GM19463 (cell line): ENCODE measurements around the gene CELSR1.

ENCODE experiments used
- ATAC-seq: cut with Tn5 transposase; IDR thresholded peaks from one replicate; pipeline ENCODE4 v1.9.1; 2021; ENCODE audit warnings: mild to moderate bottlenecking, moderate library complexity; ENCODE audit not compliant: unreplicated experiment

Gene CELSR1

DNA sequence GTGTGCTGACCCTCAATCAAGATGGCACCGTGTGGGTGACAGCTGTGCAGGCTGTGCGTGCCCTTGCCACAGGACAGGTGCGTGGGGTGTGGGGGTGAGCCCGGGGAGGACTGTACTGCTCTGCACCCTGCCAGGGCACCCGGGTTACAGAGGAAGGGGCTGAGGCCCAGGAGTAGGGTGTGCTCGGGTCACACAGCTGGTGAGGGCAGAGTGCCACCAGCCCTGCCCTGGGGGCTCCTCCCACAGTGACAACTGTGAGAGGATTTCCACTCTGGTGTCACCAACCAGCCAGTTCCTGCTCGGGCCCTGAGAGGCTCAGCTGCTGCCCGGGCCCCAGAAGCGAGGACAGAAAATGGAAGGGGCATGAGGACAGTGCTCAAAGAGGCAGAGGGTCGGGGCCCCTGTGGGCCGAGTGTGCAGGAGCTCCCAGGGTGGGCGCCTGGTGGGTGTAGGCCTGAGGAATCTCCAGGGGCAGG is 181.4 kb downstream of the CELSR1 start:
- no peak for ATAC-seq

DNA sequence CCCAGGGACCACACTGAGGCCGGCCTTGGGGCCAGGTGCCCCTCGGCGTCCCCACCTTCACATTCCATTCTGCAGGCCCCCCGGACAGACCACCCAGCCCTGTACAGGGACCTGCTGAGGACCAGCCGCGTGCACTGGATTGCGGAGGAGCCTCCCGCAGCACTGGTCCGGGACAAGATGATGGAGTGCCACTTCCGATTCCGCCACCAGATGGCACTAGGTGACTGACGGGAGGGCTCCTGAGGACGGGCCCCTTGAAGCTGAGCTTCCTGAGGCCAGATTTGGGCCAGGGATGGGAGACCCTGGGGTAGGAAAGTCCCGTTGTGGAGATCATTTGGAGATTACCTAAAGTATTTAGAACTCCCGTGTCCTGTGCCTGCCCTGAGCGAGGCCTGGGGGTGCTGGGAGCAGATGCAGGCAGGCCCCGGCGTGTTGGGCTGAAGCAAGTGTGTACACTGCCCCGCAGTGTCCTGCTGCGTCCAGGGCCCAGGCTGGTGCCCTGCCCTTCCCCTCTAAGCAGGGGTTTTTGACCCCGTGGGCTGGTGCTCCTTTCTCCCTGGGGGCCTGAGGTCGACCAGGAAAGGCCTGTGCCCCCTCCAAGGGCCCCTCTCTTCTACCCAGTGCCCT is 181.9 kb downstream of the CELSR1 start:
- no peak for ATAC-seq

GRCh38 chr22:46354993-46355305 is 182.5 kb downstream of the CELSR1 start:
- no peak for ATAC-seq

DNA sequence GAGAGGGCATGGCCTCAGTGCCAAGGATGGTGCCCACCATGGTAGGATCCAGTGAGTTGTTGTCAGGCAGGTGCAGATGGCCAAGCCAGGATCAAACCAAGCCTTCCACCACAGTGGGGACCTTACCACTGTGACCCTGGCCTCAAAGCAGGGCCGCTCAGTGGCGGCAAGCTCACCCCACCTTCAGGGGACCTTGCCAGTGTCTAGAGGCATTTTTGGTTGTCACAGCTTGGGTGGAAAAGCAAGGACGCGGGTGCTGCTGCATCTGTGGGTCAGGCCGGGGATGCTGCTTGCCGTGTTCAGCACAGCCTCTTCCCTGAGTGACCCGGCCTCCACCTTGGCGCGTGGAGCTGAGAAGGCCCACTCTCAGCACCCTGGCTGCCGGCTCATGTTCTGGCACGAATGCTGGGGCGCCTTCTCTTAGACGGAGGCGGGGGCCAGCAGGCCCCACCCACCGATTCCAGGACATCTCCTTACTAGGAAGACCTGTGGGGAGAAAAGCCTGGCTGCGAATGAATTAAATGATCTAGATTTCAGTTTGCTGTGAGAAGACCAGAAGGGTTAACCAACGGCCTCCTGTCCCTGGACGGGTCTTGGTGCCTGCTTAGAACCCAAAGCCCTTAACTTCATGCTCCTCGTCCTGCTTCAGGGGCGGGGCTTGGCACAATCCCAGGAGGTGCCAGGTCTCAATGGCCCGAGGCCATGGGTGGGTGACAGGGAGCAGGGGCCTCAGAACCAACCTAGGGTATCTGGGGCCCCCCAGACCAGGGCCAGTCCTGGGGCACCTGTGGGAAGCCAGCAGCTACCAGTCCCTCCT is 183.0 kb downstream of the CELSR1 start:
- no peak for ATAC-seq

DNA sequence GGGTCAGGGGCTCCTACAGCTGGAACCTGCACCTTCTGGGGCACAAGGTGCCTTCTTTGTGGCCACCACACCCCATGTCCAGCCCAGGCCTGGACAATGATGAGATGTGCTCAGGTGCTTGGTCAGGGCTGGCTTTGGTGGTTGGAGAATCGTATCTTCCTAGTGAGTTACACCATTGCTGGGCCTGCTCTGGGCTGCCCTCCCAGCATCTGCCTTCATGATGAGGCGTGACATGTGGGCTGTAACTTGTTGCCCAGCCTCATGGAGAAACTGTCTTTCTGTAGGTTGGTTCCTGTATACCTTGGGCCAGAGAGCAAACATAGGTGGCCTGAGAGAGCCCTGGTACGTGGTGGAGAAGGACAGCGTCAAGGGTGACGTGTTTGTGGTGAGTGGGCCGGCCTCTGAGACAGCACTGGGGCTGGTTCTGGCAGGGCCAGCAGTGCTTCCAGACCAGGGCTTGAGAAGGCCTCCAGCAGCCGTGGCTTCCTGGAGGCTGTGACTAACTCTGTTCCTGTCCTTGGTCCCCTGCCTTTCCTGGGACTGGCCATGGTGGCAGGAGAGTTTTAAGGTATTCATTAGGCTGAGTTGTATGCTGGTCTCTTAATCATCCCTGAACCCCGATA is 183.8 kb downstream of the CELSR1 start:
- no peak for ATAC-seq

DNA sequence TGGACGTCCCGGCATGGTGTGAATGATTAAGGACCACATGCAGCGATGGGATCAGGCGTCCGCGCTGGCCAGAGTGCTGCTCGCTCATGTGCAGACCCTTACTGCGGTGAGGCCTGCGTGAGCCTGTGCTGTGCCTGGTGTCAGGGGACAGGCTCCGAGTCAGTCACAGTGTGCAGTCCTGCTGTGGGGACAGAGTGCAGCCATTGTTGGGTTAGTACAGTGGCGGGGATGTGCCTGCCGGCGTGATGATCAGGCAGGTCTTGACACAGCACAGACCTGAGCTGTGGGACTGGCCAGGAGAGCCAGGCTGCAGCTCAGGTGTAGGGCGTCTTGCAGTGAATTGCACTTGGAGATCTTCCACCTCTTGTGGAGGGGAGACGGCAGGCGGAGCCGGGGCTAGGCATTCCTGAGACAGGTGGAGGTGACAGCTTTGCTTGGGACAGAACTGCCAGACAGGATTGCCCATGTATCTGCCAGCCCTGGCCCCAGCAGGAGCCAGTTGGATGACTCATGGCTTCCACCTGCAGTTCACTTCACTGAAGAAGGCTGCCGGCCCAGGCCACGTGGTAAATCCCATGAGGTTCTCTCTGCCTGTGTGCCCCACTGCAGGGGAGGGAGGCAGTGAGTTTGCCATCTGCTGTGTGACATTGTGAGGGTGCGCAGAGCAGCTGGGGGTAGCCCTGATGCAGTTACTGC is 184.6 kb downstream of the CELSR1 start:
- ATAC-seq: no peak

GRCh38 chr22:46352276-46352675 is 185.1 kb downstream of the CELSR1 start:
- ATAC-seq: no peak

GRCh38 chr22:46351767-46352166 is 185.7 kb downstream of the CELSR1 start:
- no peak for ATAC-seq

GRCh38 chr22:46351131-46351735 is 186.2 kb downstream of the CELSR1 start:
- no peak for ATAC-seq

GRCh38 chr22:46350646-46351045 is 186.8 kb downstream of the CELSR1 start:
- ATAC-seq: no peak

DNA sequence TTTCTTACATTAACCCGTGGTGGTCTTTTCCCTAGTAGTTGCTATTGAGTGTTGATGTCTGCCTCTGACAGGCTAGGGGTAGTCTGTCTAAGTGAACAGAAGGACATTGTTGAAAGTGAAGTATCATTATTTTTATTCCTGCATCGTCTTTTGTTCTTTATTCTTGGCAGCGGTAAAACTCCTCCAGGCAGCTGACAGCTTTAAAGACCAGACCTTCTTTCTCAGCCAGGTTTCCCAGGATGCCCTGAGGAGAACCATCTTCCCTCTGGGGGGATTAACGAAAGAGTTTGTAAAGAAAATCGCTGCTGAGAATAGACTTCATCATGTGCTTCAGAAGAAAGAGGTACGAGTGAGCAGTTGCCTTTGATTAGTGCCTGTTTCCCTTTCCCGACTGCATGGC is 187.3 kb downstream of the CELSR1 start:
- no peak for ATAC-seq

- ATAC-seq: no peak
These were observed 187.7 kb downstream of the CELSR1 start for GRCh38 chr22:46349681-46350080.

DNA sequence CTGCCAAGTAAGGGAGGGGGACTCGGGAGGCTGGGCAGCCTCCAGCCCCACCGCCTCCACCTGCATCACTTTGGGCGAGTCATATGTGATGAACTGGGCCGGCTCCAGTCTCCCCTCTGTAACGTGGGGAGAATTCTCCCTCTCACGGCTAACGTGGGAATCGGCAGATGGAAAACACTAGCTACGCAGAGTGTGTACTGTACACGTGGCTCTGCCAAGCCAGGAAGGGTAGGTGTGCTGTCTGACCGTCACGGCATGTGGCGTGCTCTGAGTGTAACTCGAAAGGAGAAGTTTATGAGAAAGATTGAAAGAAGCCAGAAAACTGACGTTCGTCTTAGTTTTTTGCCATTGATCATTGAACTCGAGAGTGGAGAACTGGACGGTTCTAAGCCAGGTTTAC is 188.2 kb downstream of the CELSR1 start:
- no peak for ATAC-seq

DNA sequence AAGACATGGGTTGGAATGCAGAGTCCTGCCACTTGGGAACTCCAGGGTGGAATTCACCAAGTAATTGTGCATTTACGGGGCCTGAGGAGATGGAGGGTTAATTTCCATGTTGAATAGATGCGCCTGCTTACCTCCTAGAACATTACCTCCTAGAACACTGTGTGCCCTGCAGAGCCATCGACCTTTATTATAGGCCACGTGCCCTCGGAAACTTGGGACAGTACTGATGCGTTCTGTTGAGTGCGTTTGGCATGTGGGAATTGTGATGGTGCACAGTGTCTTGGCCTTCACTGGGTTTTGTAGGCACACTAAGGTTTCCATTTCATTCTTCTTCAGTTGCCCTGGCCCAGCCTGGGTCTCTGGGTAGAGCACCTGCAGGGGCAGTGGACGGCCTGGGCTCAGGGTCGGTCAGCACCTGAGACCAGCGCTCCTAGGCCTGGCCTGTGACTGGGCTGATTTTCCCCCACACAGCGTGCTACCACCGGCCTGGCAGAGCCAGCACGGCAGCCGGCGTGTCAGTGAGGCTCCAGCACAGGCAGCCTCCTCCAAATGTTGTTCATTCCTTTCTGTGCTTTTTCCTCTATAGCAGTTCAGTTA is 189.2 kb downstream of the CELSR1 start:
- no peak for ATAC-seq

- ATAC-seq: no peak
These were observed 189.8 kb downstream of the CELSR1 start for GRCh38 chr22:46347646-46348045.

- no peak for ATAC-seq
These were observed 190.6 kb downstream of the CELSR1 start for GRCh38 chr22:46346680-46347405.

- no peak for ATAC-seq
These were observed 196.7 kb downstream of the CELSR1 start for GRCh38 chr22:46340676-46341075.

- no peak for ATAC-seq
These were observed 197.5 kb downstream of the CELSR1 start for GRCh38 chr22:46339956-46340355.

- no peak for ATAC-seq
These were observed 198.8 kb downstream of the CELSR1 start for GRCh38 chr22:46338636-46339035.

GRCh38 chr22:46337870-46338269 is 199.6 kb downstream of the CELSR1 start:
- ATAC-seq: no peak
